NT2/D1 (cell line): ENCODE data around the gene HCN3.

ENCODE experiments used
- SUZ12 ChIP-seq: IDR thresholded peaks from 2 replicates; pipeline ENCODE4 v1.6.1; 2011; ENCODE audit not compliant: insufficient read length, insufficient read depth; ENCODE audit errors: extremely low read depth
- YY1 ChIP-seq: IDR thresholded peaks from 2 replicates; pipeline ENCODE4 v1.6.1; 2011; ENCODE audit not compliant: insufficient read length, insufficient read depth
- ZNF274 ChIP-seq: IDR thresholded peaks from 2 replicates; pipeline ENCODE4 v1.6.1; 2011; ENCODE audit warnings: mild to moderate bottlenecking, low read depth, low read length

- TF ChIP-seq SUZ12 (no peak), ZNF274 (no peak), YY1 (no peak)
These were observed 39.7 kb downstream of the HCN3 start for GRCh38 chr1:155316922-155317321.
